NCI-H1694 treated with DMSO at 0.1 percent for 48 hours (cell line): ENCODE results near the gene SREBF1.
A peak's percentile ranks its signal among the peaks of the same experiment; 100 is the strongest.
"Not testable (repeated sequence)": the region's sequence is repeated elsewhere in the genome, so short reads cannot be mapped to it uniquely, and the experiment has no call there.

Source experiments
- DNase-seq: peaks from one replicate; lab custom pipeline; 2025; lab: John Stamatoyannopoulos, UW

The SREBF1 gene

GRCh38 chr17:17812211-17813054 is 24.4 kb downstream of the SREBF1 start:
- peak; percentile 33 for DNase-seq

GRCh38 chr17:17811381-17812210 is 25.2 kb downstream of the SREBF1 start:
- DNase-seq: no peak

GRCh38 chr17:17810895-17811248 is 25.9 kb downstream of the SREBF1 start:
- no peak for DNase-seq

- DNase-seq: no peak
Measured at GRCh38 chr17:17810084-17810894, 26.5 kb downstream of the SREBF1 start.

GRCh38 chr17:17809531-17810083 is 27.2 kb downstream of the SREBF1 start:
- no peak for DNase-seq

- DNase-seq: no peak
Measured at GRCh38 chr17:17808706-17809432, 27.9 kb downstream of the SREBF1 start.

GRCh38 chr17:17808200-17808599 is 28.6 kb downstream of the SREBF1 start:
- not testable (repeated sequence) for DNase-seq

GRCh38 chr17:17807440-17807839 is 29.3 kb downstream of the SREBF1 start:
- no peak for DNase-seq

- no peak for DNase-seq
Measured at GRCh38 chr17:17806611-17807274, 30.0 kb downstream of the SREBF1 start.

- no peak for DNase-seq
Measured at GRCh38 chr17:17806035-17806434, 30.8 kb downstream of the SREBF1 start.

- no peak for DNase-seq
Measured at GRCh38 chr17:17805575-17805974, 31.2 kb downstream of the SREBF1 start.

- DNase-seq: no peak
Measured at GRCh38 chr17:17804007-17804406, 32.8 kb downstream of the SREBF1 start.

- no peak for DNase-seq
Measured at GRCh38 chr17:17801800-17802481, 34.8 kb downstream of the SREBF1 start.

GRCh38 chr17:17800504-17801021 is 36.2 kb downstream of the SREBF1 start:
- DNase-seq: no peak

GRCh38 chr17:17798573-17799255 is 38.1 kb downstream of the SREBF1 start:
- DNase-seq: no peak

- DNase-seq: no peak
Measured at GRCh38 chr17:17798010-17798556, 38.7 kb downstream of the SREBF1 start.

- no peak for DNase-seq
Measured at GRCh38 chr17:17797119-17797809, 39.5 kb downstream of the SREBF1 start.

GRCh38 chr17:17796787-17797061 is 40.1 kb downstream of the SREBF1 start:
- no peak for DNase-seq
